Smooth muscle cell (in vitro differentiated cells): ENCODE measurements around the gene SPTBN5. TPM values are rescaled to one million over a fixed set of nuclear protein-coding genes. Genes with fewer than 3 reads are reported as not detected.

Experiments used
- DNase-seq: peaks from one replicate; lab custom pipeline; 2025; ENCODE audit not compliant: unreplicated experiment; lab: John Stamatoyannopoulos, UW
- H2AFZ ChIP-seq: fragments of 200-600 bp; sonication (generic); 2 replicates; pipeline ENCODE4 v1.6.0; 2016; ENCODE audit warnings: antibody characterized with exemption, low read depth, mild to moderate bottlenecking
- H3F3A ChIP-seq: fragments of 200-600 bp; sonication (generic); 2 replicates; pipeline ENCODE4 v1.6.0; 2017; ENCODE audit warnings: antibody characterized with exemption, low read depth
- H3K27ac ChIP-seq: fragments of 200-600 bp; sonication (generic); 2 replicates; pipeline ENCODE4 v1.5.1; 2016; ENCODE audit warnings: low read depth, mild to moderate bottlenecking
- H3K27me3 ChIP-seq: fragments of 200-600 bp; sonication (generic); 2 replicates; pipeline ENCODE4 v1.6.1; 2016; ENCODE audit warnings: low read depth, mild to moderate bottlenecking
- H3K36me3 ChIP-seq: fragments of 200-600 bp; sonication (generic); 2 replicates; pipeline ENCODE4 v1.5.1; 2016; ENCODE audit warnings: low read depth
- H3K4me1 ChIP-seq: fragments of 200-600 bp; sonication (generic); 2 replicates; pipeline ENCODE4 v1.5.1; 2016; ENCODE audit warnings: low read depth
- H3K4me2 ChIP-seq: fragments of 200-600 bp; sonication (generic); 2 replicates; pipeline ENCODE4 v1.6.0; 2016; ENCODE audit warnings: mild to moderate bottlenecking
- H3K4me3 ChIP-seq: fragments of 200-600 bp; sonication (generic); 2 replicates; pipeline ENCODE4 v1.5.1; 2016; ENCODE audit warnings: mild to moderate bottlenecking
- H3K79me2 ChIP-seq: fragments of 200-600 bp; sonication (generic); 2 replicates; pipeline ENCODE4 v1.6.0; 2016; ENCODE audit warnings: low read depth, mild to moderate bottlenecking
- H3K9ac ChIP-seq: fragments of 200-600 bp; sonication (generic); 2 replicates; pipeline ENCODE4 v1.6.0; 2016; ENCODE audit warnings: low read depth
- H3K9me3 ChIP-seq: fragments of 200-600 bp; sonication (generic); replicated peaks from 2 replicates; pipeline ENCODE4 v1.5.1; 2016; ENCODE audit warnings: low read depth
- H4K20me1 ChIP-seq: fragments of 200-600 bp; sonication (generic); 2 replicates; pipeline ENCODE4 v1.6.0; 2016; ENCODE audit warnings: low read depth
- CTCF ChIP-seq: fragments of 200-600 bp; sonication (generic); IDR thresholded peaks from 2 replicates; pipeline ENCODE4 v1.5.1; 2017; ENCODE audit warnings: borderline replicate concordance, mild to moderate bottlenecking, antibody characterized with exemption; ENCODE audit not compliant: insufficient read depth, poor library complexity, severe bottlenecking
- WGBS: methylation state at CpG from one replicate; pipeline ENCODE4 v1.1.7; 2016; ENCODE audit warnings: low lambda C conversion rate; 5-methylcytosine and 5-hydroxymethylcytosine counted together
- polyA plus RNA-seq: library from polyadenylated mRNA; unstranded; fragments of >200 nt; fragmentation: Nextera tagmentation; extraction: Ambion mirVana; gene quantifications from 2 replicates; pipeline ENCODE4 v1.2.1, GENCODE V29; 2016
- total RNA-seq: library from RNA; depleted of rRNA; stranded (reverse); fragments of >200 nt; gene quantifications from 2 replicates; pipeline ENCODE4 v1.2.3, GENCODE V29; 2014

SPTBN5 gene
- total and polyA plus RNA-seq, 2 experiments from 2014 or later: 0.04 to 0.08 TPM

GRCh38 chr15:41887893-41888292, 6.0 kb downstream of the SPTBN5 start:
- DNase-seq: no peak
- peaks cover 6% of the 10 kb centered on the region for H3K27me3 ChIP-seq

DNA sequence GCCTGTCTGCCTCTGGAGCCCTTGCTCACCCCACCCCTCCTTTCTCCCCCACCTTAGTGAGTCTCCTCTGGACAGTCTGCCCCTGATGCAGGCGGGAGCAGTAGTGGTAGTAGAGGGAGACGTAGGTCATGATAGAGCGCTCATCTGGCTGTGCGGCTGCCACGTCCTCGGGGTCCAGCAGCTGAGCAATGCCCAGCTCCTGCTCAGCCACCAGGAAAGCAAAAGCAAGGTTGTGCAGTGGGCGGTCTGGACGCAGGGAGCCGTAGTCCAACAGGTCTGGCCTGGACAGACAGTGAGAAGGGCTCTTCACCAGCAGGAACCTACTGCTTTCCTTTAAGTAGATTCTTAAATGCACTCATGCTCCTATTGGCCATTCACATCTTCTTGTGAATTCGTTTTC, 6.7 kb downstream of the SPTBN5 start:
- WGBS: 97% methylated on average over 10 of the region's 10 CpGs
- Histone ChIP-seq H3K79me2 (no peaks in the 10 kb centered on the region), H4K20me1 (no peaks in the 10 kb centered on the region), H3K9ac (no peak overlapping the region), H3K4me1 (peaks cover 14% of the 10 kb centered on the region), H3K4me3 (no peak overlapping the region), H3F3A (no peaks in the 10 kb centered on the region), H3K4me2 (no peak overlapping the region), H3K27me3 (peaks cover 13% of the 10 kb centered on the region), H3K36me3 (no peaks in the 10 kb centered on the region), H3K27ac (no peak overlapping the region), H2AFZ (no peak overlapping the region), H3K9me3 (no peaks in the 10 kb centered on the region)
- TF ChIP-seq CTCF: no peak
- no peak for DNase-seq

More at GRCh38 chr15:41887893-41888292, 6.0 kb downstream of the SPTBN5 start:
- Histone ChIP-seq H3K4me2 (no peak overlapping the region), H3K9ac (no peak overlapping the region), H3K4me1 (peaks cover 11% of the 10 kb centered on the region), H3K9me3 (no peaks in the 10 kb centered on the region), H4K20me1 (no peaks in the 10 kb centered on the region), H3K79me2 (no peaks in the 10 kb centered on the region), H3K27ac (no peak overlapping the region), H2AFZ (no peak overlapping the region), H3K36me3 (no peaks in the 10 kb centered on the region), H3K4me3 (no peak overlapping the region), H3F3A (no peaks in the 10 kb centered on the region)
- WGBS: 93% methylated on average over 9 of the region's 9 CpGs
- TF ChIP-seq CTCF: no peak

DNA sequence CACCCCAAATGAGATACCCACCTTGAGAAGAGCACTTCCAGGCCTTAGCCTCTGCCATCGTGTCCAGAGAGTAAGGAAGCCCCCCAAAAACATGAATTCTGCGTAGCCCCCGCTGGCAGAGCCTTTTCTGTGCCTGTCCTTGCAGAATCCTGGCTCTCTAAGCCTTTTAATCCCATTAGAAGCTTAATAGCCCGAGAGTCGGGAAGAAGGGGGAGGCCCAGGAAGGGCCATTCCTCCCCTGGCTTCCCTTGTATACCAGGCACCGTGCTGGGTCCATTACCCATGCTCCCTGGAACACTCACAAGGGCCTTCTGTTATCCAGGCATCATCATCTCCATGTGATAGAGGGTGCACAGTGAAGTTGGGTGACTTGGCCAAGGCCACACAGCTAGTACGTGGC, 7.1 kb downstream of the SPTBN5 start:
- DNase-seq: no peak
- no peaks in the 10 kb centered on the region for H3F3A ChIP-seq
- 70% methylated on average over 7 of the region's 7 CpGs for WGBS

More for the DNA sequence above, 7.1 kb downstream of the SPTBN5 start:
- H3K36me3 ChIP-seq: no peaks in the 10 kb centered on the region
- H3K79me2 ChIP-seq: no peaks in the 10 kb centered on the region
- H3K27me3 ChIP-seq: peaks cover 17% of the 10 kb centered on the region
- H3K4me3 ChIP-seq: no peak overlapping the region
- H3K9ac ChIP-seq: no peak overlapping the region
- no peak overlapping the region for H3K27ac ChIP-seq
- no peak overlapping the region for H2AFZ ChIP-seq
- no peak overlapping the region for H3K4me2 ChIP-seq
- no peaks in the 10 kb centered on the region for H4K20me1 ChIP-seq
- TF ChIP-seq CTCF: no peak
- H3K9me3 ChIP-seq: no peaks in the 10 kb centered on the region
- peaks cover 17% of the 10 kb centered on the region for H3K4me1 ChIP-seq
